Activated naive CD4-positive, alpha-beta T cell treated with anti-CD3 and anti-CD28 coated beads, Interleukin-2, amount 10 ng/mL, durations not matched to agents 7 days and 5 days (primary cell): ENCODE results near the gene GRIA3.

Source experiments
- CTCF ChIA-PET: fragments of 350-600 bp; sonication (Branson Sonifier 250); formaldehyde crosslinking; loops from one replicate; lab custom pipeline; 2021; ENCODE audit warnings: antibody characterized with exemption; lab: Charles Lee
- DNase-seq: peaks from one replicate; pipeline ENCODE4 v3.0.0-alpha.2; 2020
- H3K27ac Mint-ChIP-seq: one replicate; pipeline ENCODE4 v1.8.0; 2021; ENCODE audit warnings: mild to moderate bottlenecking, moderate library complexity, mixed read lengths
- H3K27me3 Mint-ChIP-seq: one replicate; pipeline ENCODE4 v1.8.0; 2021; ENCODE audit warnings: mild to moderate bottlenecking, mixed read lengths
- H3K36me3 Mint-ChIP-seq: one replicate; pipeline ENCODE4 v1.8.0; 2021; ENCODE audit warnings: mixed read lengths
- H3K4me1 Mint-ChIP-seq: one replicate; pipeline ENCODE4 v1.8.0; 2021; ENCODE audit warnings: mixed read lengths
- H3K4me3 Mint-ChIP-seq: one replicate; pipeline ENCODE4 v1.8.0; 2021; ENCODE audit warnings: mild to moderate bottlenecking, moderate library complexity, mixed read lengths
- H3K9me3 Mint-ChIP-seq: one replicate; pipeline ENCODE4 v1.8.0; 2021; ENCODE audit warnings: mixed read lengths

Gene GRIA3

GRCh38 chrX:123217077-123217476 is 33.0 kb downstream of the GRIA3 start:
- H3K4me3 Mint-ChIP-seq, result no peak overlapping the region
- H3K27ac Mint-ChIP-seq, result no peak overlapping the region
- DNase-seq, result no peak

DNA sequence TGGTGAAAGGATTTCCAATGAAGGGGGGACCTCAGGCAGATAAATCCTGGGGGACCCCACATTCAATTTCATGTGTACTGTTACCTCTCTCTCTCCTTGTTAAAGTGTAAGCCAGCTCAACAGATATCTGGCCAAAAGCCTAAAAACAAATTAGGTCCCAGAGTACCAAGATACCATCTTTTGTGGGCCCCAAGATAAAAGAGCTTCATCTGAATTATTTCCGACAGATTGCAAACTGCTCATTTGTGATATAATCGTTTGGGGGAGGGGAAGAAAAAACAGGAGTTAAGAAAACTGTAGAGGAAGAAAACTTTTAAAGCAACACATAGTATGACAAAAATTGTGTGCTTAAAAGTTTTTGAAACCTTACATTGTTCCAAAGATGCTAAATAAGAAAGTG is 33.6 kb downstream of the GRIA3 start:
- no peaks in the 10 kb centered on the region for H3K9me3 Mint-ChIP-seq
- H3K27me3 Mint-ChIP-seq, result no peaks in the 10 kb centered on the region
- CTCF ChIA-PET, result no interaction called here
- no peaks in the 10 kb centered on the region for H3K4me1 Mint-ChIP-seq
- DNase-seq, result no peak
- H3K36me3 Mint-ChIP-seq, result no peaks in the 10 kb centered on the region
- no peak overlapping the region for H3K4me3 Mint-ChIP-seq
- no peak overlapping the region for H3K27ac Mint-ChIP-seq

More at GRCh38 chrX:123217077-123217476, 33.0 kb downstream of the GRIA3 start:
- Mint-ChIP-seq H3K27me3 (no peaks in the 10 kb centered on the region), H3K9me3 (no peaks in the 10 kb centered on the region), H3K36me3 (no peaks in the 10 kb centered on the region), H3K4me1 (no peaks in the 10 kb centered on the region)
- CTCF ChIA-PET, result no interaction called here

- H3K4me1 Mint-ChIP-seq, result no peaks in the 10 kb centered on the region
- no peak overlapping the region for H3K27ac Mint-ChIP-seq
- CTCF ChIA-PET, result no interaction called here
- H3K4me3 Mint-ChIP-seq, result no peak overlapping the region
- no peaks in the 10 kb centered on the region for H3K36me3 Mint-ChIP-seq
- no peaks in the 10 kb centered on the region for H3K9me3 Mint-ChIP-seq
- no peaks in the 10 kb centered on the region for H3K27me3 Mint-ChIP-seq
- no peak for DNase-seq
These were observed 35.8 kb downstream of the GRIA3 start for GRCh38 chrX:123219916-123220315.

DNA sequence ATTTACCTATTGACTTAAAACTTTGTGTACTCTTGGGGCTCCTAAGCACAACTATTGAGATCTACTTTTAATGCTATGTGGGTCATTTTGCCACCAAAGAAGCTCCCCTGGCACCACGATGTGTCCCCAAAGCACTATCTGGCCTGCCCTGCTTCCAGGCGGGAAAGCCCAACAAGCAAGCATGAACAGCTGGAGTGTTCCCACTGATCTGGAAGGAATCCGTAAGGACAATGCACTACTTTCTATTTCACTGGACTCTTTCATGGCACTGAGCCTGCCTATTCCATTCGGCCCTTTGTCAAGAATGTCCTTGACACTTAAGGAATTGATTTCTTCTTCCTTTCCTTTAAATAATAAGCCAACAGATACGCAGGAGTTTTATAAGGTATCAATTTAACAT is 38.8 kb downstream of the GRIA3 start:
- no peak overlapping the region for H3K4me3 Mint-ChIP-seq
- H3K27ac Mint-ChIP-seq, result no peak overlapping the region

GRCh38 chrX:123223409-123223808 is 39.3 kb downstream of the GRIA3 start:
- CTCF ChIA-PET, result no interaction called here
- no peak overlapping the region for H3K27ac Mint-ChIP-seq
- no peaks in the 10 kb centered on the region for H3K4me1 Mint-ChIP-seq
- no peak for DNase-seq
- H3K36me3 Mint-ChIP-seq, result no peaks in the 10 kb centered on the region
- H3K4me3 Mint-ChIP-seq, result no peak overlapping the region
- H3K9me3 Mint-ChIP-seq, result no peaks in the 10 kb centered on the region
- no peaks in the 10 kb centered on the region for H3K27me3 Mint-ChIP-seq

More for the DNA sequence above, 38.8 kb downstream of the GRIA3 start:
- H3K9me3 Mint-ChIP-seq, result no peaks in the 10 kb centered on the region
- no peak for DNase-seq
- H3K36me3 Mint-ChIP-seq, result no peaks in the 10 kb centered on the region
- CTCF ChIA-PET, result no interaction called here
- no peaks in the 10 kb centered on the region for H3K4me1 Mint-ChIP-seq
- H3K27me3 Mint-ChIP-seq, result no peaks in the 10 kb centered on the region

DNA sequence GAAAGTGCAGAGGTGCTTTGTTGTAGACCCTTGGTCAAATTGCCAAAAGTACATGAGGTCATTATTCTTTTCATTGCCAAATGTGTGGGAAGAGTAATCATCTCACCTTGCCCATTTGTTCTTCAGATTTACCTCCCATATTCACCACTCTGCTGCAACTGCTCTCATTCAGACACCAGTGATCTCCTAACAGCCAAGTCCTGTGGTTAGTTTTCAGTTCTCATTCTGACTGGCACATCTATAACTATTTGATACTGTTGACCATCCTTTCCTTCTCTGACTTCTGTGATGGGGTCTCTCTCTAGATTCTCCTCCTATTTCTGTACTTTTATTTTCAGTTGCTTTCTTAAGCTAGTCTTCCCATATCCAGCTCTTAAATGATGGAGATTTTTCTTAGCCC is 39.8 kb downstream of the GRIA3 start:
- H3K9me3 Mint-ChIP-seq, result no peaks in the 10 kb centered on the region
- H3K4me1 Mint-ChIP-seq, result no peaks in the 10 kb centered on the region
- CTCF ChIA-PET, result no interaction called here
- no peak for DNase-seq
- no peak overlapping the region for H3K27ac Mint-ChIP-seq
- H3K36me3 Mint-ChIP-seq, result no peaks in the 10 kb centered on the region
- H3K27me3 Mint-ChIP-seq, result no peaks in the 10 kb centered on the region
- H3K4me3 Mint-ChIP-seq, result no peak overlapping the region

DNA sequence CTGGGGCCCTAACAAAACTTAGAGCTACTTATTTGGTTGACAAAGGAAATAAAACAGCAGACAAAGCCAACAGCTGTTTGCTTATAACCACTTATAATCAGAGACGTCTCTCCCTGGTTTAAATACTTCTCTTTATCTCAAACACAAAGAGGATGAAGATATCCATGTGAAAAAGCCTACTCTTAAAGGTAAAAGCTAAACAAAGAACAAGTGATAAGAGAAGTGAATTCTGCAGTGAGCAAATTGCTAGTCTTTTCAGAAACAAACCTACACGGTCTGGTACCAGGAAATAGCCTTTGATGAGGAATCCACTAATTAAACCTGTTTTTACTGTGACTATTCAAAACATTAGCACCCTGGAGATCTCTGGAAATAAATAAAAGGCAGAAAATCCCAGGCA is 46.7 kb downstream of the GRIA3 start:
- Mint-ChIP-seq H3K4me1 (no peaks in the 10 kb centered on the region), H3K36me3 (no peaks in the 10 kb centered on the region), H3K27ac (no peak overlapping the region), H3K9me3 (no peaks in the 10 kb centered on the region), H3K4me3 (no peak overlapping the region), H3K27me3 (no peaks in the 10 kb centered on the region)
- CTCF ChIA-PET, result no interaction called here
- DNase-seq, result no peak

- Mint-ChIP-seq H3K27ac (no peak overlapping the region), H3K9me3 (no peaks in the 10 kb centered on the region), H3K4me3 (no peak overlapping the region), H3K36me3 (no peaks in the 10 kb centered on the region), H3K4me1 (no peaks in the 10 kb centered on the region), H3K27me3 (no peaks in the 10 kb centered on the region)
- DNase-seq, result no peak
- CTCF ChIA-PET, result no interaction called here
These were observed 52.8 kb downstream of the GRIA3 start for GRCh38 chrX:123236859-123237258.

DNA sequence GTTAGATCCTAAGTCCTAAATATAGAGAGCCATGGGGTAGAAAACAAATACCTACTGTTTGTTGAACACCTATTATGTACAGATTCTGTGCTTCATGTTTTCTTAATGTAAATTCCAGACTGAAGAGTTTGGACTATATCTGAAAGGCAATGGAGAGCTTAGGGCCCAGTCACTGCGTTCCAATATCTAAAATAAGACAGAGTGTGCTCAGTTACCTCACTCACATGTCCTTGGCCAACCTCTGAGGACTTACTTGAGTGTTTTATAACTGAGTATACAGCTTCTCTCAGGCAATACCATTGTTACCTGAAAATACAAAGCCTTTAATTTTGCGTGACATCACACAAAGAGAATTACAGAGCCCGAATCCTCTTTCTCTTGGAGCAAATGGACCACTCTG is 53.2 kb downstream of the GRIA3 start:
- Mint-ChIP-seq H3K27ac (no peak overlapping the region), H3K9me3 (no peaks in the 10 kb centered on the region), H3K4me1 (no peaks in the 10 kb centered on the region), H3K36me3 (no peaks in the 10 kb centered on the region), H3K27me3 (no peaks in the 10 kb centered on the region), H3K4me3 (no peak overlapping the region)
- CTCF ChIA-PET, result no interaction called here
- no peak for DNase-seq

DNA sequence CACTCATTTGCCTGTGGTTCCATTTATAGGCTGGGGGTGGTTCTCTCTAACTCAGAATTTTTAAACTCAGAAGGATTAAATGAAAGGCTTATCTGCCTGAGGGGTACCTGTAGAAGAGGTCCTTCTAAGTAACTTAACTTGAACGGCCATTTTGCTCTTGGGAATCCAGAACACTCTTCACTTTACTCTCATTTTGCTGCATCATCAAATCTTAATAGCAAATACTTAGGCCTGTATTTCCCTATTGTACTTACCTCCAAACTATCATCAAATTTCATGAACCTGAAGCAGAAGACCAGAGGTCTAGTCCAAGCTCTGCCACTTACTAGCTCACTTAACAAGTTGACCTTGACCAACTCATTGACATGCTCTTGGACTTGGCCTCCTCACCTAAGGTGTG is 70.4 kb downstream of the GRIA3 start:
- Mint-ChIP-seq H3K9me3 (no peaks in the 10 kb centered on the region), H3K4me1 (no peaks in the 10 kb centered on the region), H3K36me3 (no peaks in the 10 kb centered on the region), H3K4me3 (no peak overlapping the region), H3K27ac (no peak overlapping the region), H3K27me3 (no peaks in the 10 kb centered on the region)
- CTCF ChIA-PET, result no interaction called here
- no peak for DNase-seq

DNA sequence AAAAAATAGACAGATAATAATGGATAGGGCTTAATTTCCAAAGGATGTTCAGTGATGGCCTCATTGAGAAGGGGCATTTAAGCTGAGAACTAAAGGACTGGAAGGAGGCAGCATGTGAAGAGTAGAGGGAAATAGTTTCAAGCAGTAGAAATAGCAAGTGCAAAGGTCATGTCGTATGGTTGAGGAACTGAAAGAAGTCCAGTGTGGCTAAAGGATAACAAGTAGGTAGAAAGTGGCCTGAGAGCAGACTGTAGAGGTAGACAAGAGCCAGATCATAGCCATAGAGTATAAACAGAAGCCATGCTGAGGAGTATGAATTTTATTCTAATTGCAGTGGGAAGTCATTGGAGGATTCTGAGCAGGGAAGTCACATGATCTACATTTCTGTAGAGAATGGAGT is 72.3 kb downstream of the GRIA3 start:
- Mint-ChIP-seq H3K4me3 (no peak overlapping the region), H3K36me3 (no peaks in the 10 kb centered on the region), H3K9me3 (no peaks in the 10 kb centered on the region), H3K27me3 (no peaks in the 10 kb centered on the region), H3K27ac (no peak overlapping the region), H3K4me1 (no peaks in the 10 kb centered on the region)
- no peak for DNase-seq
- CTCF ChIA-PET, result no interaction called here

DNA sequence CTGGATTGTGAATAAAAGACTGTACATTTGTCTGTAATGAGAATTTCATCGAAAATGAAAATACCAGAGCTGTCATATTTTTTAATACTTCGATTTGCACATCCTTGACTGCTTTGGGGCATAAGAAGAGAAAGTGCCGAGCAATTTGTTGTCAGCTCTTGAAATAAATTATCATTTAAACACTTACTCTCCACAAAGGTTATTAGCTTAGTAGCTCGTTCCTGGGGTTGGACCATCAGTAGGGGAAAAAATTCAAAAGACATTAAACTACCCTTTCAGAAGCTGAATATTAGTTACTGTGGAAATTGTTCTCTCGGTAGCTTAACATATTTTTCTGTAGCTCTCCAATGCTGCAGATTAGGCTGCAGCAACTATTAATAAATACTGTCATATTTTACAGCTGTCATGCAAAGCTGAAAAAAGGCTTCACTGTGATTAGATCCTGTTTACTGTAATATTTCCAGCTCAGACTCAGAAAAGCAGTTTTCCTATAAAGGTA is 76.9 kb downstream of the GRIA3 start:
- H3K4me3 Mint-ChIP-seq, result no peak overlapping the region

GRCh38 chrX:123263270-123263669 is 79.2 kb downstream of the GRIA3 start:
- no peak for DNase-seq
- Mint-ChIP-seq H3K27ac (no peak overlapping the region), H3K36me3 (no peaks in the 10 kb centered on the region), H3K4me3 (no peak overlapping the region), H3K27me3 (no peaks in the 10 kb centered on the region), H3K9me3 (no peaks in the 10 kb centered on the region), H3K4me1 (no peaks in the 10 kb centered on the region)
- CTCF ChIA-PET, result no interaction called here

More for the DNA sequence above, 76.9 kb downstream of the GRIA3 start:
- Mint-ChIP-seq H3K27ac (no peak overlapping the region), H3K27me3 (no peaks in the 10 kb centered on the region), H3K9me3 (no peaks in the 10 kb centered on the region), H3K36me3 (no peaks in the 10 kb centered on the region), H3K4me1 (no peaks in the 10 kb centered on the region)
- no peak for DNase-seq
- CTCF ChIA-PET, result no interaction called here

- Mint-ChIP-seq H3K27ac (no peak overlapping the region), H3K9me3 (no peaks in the 10 kb centered on the region), H3K4me1 (no peaks in the 10 kb centered on the region), H3K36me3 (no peaks in the 10 kb centered on the region), H3K4me3 (no peak overlapping the region), H3K27me3 (no peaks in the 10 kb centered on the region)
- CTCF ChIA-PET, result no interaction called here
- DNase-seq, result no peak
These were observed 79.7 kb downstream of the GRIA3 start for GRCh38 chrX:123263747-123264146.

- Mint-ChIP-seq H3K4me1 (no peaks in the 10 kb centered on the region), H3K4me3 (no peak overlapping the region), H3K27me3 (no peaks in the 10 kb centered on the region), H3K9me3 (no peaks in the 10 kb centered on the region), H3K36me3 (no peaks in the 10 kb centered on the region), H3K27ac (no peak overlapping the region)
- no peak for DNase-seq
- CTCF ChIA-PET, result no interaction called here
These were observed 83.1 kb downstream of the GRIA3 start for GRCh38 chrX:123267220-123267619.

DNA sequence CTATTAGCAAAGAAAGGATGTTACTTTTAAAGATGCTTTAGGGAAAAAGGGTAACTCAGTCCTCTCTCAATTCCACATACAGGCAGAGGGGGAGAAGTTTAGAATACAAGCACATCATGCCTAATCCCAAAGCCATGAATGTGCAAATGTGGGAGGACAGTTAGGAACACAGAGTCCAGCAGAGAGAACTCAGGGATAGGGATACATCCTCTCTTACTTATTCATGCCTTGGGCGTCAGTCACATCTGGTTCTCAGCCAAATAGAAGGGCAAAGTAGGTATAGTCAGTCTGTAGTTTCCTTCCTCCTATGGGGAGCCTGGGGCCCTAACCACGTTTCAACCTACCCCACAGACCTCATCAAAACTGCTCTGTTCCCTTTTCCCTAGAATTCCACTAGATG is 87.8 kb downstream of the GRIA3 start:
- CTCF ChIA-PET, result no interaction called here

More for the DNA sequence above, 87.8 kb downstream of the GRIA3 start:
- Mint-ChIP-seq H3K9me3 (no peaks in the 10 kb centered on the region), H3K4me1 (no peaks in the 10 kb centered on the region), H3K27ac (no peak overlapping the region), H3K4me3 (no peak overlapping the region), H3K27me3 (no peaks in the 10 kb centered on the region), H3K36me3 (no peaks in the 10 kb centered on the region)
- DNase-seq, result no peak
